HT1080 (cell line): ENCODE measurements around the gene SNF8. TPM values are rescaled to one million over a fixed set of nuclear protein-coding genes. Genes with fewer than 3 reads are reported as not detected.
"Not testable (repeated sequence)": the region's sequence is repeated elsewhere in the genome, so short reads cannot be mapped to it uniquely, and the experiment has no call there.

ENCODE experiments used
- DNase-seq: peaks from one replicate; pipeline ENCODE4 v3.0.0-alpha.2; 2015; ENCODE audit warnings: low read depth
- polyA plus RNA-seq, 2 experiments: library from polyadenylated mRNA; depleted of rRNA; stranded (reverse); fragments of >200 nt; gene quantifications; 2 replicates each; pipeline ENCODE4 v1.2.3, GENCODE V29; 2015
- total RNA-seq: library from RNA; depleted of rRNA; stranded (reverse); fragments of >200 nt; shearing (Covaris generic); gene quantifications from 2 replicates; pipeline ENCODE4 v1.2.3, GENCODE V29; 2014; rRNA removed

The SNF8 gene, protein sequence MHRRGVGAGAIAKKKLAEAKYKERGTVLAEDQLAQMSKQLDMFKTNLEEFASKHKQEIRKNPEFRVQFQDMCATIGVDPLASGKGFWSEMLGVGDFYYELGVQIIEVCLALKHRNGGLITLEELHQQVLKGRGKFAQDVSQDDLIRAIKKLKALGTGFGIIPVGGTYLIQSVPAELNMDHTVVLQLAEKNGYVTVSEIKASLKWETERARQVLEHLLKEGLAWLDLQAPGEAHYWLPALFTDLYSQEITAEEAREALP
- 124 and 127 TPM in 2 replicates for total RNA-seq
- 153 and 180 TPM in 2 replicates for polyA plus RNA-seq (2015; cell fraction: cytosol; rRNA removed)
- polyA plus RNA-seq (2015; cell fraction: nucleus; rRNA removed): 70.0 and 74.7 TPM in 2 replicates

DNA sequence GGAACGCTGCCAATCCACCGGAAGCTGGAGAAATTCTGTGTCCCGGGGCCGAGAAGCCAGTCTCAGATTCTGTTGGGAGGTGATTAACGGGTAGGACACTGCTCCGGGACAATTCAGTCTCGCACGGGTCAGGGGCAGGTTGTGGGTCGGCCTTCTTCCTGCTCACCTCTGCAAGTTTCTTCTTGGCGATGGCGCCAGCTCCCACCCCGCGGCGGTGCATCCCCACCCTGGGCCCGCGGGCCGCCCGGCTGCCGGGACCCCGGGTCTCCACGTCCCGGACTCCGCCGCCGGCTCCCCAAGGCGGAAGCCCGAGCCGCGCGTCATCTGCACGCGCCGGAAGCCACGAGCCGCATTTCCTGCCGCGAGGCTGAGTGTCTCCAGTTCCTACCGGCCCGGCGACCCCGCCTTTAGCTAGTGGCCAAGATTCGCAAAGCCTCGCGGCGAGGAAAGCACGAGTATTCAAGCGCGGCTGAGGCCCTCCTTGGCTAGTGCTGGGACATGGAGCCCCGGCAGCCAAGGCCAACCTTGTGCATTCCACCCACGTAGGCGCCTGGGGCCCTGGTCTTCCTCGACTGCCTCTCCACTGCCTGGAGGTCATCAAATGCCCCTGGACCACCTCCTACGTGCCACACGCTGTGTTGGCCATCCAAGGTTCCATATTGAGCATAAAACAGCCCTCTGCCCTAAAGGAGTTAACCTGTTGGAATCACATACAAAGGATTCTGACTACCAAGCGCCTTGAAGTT lies at the start of gene SNF8:
SNF8 (minus strand) TSS at position 328 of the 746 bp plus-strand sequence; CDS start at position 220, 108 bp downstream.
- DNase-seq: peak; percentile 89

DNA sequence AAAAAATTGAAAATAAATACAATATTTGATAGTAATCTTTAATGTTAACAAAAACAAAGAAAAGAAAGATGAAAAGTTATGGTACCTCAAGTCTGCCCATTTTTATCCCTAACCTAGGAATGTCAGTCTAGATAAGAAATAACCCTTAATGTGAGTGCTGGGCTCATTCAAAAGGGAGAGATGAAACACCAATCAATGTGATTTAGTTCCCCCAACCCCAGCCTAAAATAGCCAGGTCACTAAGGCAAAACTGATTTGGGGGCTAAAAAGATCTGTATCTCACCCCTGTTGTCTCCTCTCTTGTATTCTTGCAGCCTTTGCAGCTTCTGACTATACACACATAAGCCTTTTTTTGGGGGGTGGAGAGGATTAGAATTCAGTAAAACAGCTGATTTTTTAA lies 49.3 kb upstream of the SNF8 start:
- no peak for DNase-seq

DNA sequence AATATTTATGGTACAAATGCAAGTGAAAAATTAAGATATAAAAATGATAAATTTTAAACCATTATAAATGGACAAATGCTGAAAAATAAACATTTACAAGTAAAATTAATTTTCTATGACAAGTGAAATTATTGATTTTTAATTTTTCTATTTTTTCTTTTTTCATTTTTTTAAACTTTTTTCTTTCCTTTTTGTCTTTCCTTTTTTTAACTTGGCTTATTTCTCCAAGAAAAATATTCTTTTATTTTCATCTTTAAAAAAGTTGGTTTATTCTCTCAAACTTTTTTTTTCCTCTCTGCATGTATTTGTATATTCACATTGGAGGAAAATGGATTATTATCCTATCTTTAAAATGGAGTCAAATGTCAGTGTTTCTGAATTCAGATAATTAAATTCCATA lies 48.7 kb upstream of the SNF8 start:
- DNase-seq: no peak

DNA sequence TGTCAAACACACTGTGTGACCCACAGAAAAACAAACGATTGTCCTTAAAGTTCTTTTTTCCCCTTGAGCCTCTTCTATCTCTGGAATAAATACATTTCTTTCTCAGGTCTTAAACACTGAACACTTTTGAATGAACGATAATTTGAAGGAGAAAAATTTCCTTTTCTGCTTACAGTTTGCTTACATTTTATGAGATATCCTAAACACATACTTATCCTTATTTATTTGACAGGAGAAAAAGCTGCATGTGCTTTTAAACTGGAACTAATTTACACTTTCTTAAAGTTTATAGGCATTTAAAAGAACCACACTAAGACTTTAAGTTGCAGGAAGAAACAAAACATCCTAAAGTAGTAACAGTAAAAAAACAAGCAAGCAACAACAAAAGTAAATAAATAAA lies 47.8 kb upstream of the SNF8 start:
- no peak for DNase-seq

- no peak for DNase-seq
These were observed 46.3 kb upstream of the SNF8 start for GRCh38 chr17:48990882-48991357.

GRCh38 chr17:48989100-48989499 lies 44.5 kb upstream of the SNF8 start:
- no peak for DNase-seq

DNA sequence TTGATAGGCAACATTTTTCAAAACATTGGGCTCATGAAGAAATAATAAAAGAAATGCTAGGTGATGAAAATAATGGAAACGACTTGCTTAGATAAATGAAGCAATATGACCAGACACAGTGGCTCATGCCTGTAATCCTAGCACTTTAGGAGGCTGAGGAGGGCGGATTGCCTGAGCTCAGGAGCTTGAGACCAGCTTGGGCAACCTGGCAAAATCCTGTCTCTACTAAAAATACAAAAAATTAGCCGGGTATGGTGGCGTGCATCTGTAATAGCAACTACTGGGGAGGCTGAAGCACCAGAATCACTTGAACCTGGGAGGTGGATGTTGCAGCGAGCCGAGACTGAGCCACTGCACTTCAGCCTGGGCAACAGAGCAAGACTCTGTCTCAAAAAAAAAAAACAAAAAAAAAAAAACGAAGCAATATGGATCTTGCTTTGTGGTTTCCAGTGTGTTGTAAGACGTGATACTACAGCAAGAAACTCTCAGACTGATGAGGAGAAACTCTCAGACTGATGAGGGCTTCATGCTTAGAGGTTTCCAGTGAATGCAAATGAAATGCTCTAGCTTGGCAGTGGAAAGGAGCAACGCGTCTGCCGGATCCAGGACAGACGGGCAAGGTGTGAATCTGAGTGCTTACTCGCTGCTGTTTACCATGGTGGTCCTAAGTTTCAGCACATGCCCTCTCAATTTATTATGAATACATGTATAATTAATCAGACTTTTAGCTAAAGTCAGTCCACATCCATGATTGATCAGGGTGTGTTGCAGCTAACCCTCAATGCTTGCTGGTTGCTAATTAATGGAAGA lies 41.0 kb upstream of the SNF8 start:
- DNase-seq: no peak

DNA sequence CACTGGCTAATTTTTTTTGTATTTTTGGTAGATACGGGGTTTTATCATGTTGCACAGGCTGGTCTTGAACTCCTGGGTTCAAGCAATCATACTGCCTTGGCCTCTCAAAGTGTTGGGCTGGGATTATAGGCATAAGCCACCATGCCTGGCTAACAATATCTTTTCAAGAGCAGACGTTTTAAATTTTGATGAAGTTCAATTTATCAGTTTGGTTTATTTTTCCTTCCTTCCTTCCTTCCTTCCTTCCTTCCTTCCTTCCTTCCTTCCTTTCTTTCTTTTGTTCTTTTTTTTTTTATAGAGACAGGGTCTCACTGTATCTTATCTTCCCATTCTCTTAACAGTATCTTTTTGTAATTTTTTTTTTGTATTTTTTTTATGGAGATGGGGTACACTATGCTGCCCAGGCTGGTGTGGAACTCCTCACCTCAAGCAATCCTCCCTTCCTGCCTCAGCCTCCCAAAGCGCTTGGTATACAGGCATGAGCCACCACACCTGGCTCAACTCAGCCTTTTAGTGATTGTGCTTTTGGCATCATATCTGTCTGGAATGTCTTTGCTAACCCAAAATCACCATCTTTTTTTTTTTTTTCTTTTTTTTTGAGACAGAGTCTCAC lies 37.4 kb upstream of the SNF8 start:
- no peak for DNase-seq

- DNase-seq: no peak
These were observed 29.2 kb upstream of the SNF8 start for GRCh38 chr17:48973806-48974205.

GRCh38 chr17:48972749-48973097 lies 28.1 kb upstream of the SNF8 start:
- DNase-seq: no peak

GRCh38 chr17:48970865-48971687 lies 26.4 kb upstream of the SNF8 start:
- DNase-seq: no peak

DNA sequence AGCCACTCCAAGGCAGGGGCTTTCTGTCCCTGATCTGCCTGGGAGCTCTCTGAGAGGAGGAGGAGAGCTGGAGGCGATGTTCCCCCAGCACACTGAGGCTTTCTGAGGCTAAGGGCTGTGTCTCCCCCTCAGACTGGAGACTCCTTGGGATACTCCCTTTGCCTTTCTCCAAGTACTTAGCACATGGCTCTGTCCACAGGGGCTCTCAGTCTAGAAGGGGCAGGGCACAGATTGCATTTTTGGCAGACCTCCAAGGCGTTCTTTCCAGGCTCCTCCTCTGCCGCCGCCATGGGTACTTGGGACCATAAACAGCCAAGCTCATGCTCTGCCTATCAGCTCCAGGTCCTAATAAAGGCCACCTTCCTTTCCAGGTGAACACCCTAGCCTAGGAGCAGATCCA lies 25.6 kb upstream of the SNF8 start:
- DNase-seq: no peak

DNA sequence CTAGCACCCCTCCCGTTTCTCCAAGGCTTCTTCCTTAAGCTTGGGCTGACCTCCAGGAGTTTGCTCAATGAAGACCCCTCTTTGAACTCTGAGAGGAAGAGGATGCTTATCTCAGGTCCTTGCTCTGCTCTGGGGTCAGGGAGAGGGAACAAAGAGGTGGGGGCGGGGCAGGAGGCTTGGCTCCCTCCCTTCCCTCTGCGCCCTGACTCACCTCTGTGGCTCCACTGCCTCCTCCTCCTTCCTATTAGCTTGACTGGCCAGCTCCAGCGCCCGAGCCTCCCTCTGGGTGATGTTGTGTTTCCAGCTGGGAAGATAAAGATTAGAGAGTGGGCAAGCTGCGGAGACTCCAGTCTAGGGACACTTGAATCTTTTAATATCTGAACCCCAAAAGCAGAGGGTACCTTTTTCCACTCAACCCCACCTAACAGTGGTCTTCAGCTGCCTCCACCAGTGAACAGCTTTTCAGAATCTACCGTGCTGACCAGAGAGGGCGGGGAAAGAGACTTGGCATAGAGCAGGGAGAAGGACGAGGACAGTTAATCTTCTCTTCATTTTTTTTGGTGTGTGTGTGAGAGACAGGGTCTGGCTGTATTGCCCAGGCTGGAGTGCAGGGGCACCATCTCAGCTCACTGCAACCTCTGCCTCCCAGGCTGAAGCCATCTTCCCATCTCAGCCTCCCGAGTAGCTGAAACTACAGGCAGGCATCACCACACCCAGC lies 17.0 kb upstream of the SNF8 start:
- peak; percentile 83 for DNase-seq

GRCh38 chr17:48960834-48961515 lies 16.3 kb upstream of the SNF8 start:
- DNase-seq: no peak

- DNase-seq: peak; percentile 44
These were observed 9.7 kb upstream of the SNF8 start for GRCh38 chr17:48954300-48954755.

DNA sequence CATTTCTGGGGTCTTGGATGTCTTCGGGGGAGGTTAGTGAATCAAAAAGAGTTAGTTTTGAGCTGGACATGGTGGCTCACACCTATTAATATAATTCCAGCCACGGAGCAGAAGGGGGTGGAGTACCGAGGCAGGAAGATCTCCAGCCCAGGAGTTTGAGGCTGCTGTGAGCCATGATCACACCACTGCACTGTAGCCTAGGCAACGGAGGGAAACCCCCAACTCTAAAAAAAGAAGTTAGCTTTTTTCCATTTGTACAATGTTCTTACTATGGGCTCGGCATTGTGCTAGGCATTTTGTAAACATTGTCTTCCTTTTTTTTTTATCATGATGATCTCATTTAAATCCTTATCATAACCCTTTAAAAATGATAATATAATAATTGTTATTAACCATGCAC lies 8.3 kb upstream of the SNF8 start:
- no peak for DNase-seq

- no peak for DNase-seq
These were observed 6.9 kb upstream of the SNF8 start for GRCh38 chr17:48951572-48951971.

GRCh38 chr17:48945261-48945651 lies 614 bp upstream of the SNF8 start:
- not testable (repeated sequence) for DNase-seq

GRCh38 chr17:48933035-48933434 lies 11.6 kb downstream of the SNF8 start:
- DNase-seq: no peak
